ENCODE results near the gene KRTAP10-11.

The KRTAP10-11 gene

DNA sequence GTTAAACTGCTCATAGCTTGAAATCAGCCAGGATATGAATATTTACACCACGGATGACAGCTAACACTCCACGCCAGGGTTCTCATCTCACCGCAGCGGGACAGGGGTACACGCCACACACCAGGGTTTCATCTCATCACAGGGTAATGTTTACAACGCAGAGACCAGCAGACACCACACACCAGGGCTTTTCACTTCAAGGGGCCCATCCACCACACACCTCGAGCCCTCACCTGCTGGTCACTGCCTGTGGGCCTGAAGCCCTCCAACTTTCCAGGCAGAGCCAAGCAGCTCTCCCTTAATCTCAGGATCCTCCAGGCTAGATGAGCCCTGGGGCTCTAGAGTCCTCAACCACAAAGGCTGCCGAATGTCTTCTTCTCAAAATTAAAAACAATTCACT lies 49.4 kb downstream of the KRTAP10-11 start:
- FAIRE-seq (no peak), DNase-seq (ENCODE audit: insufficient read length) (no peak)
- TF ChIP-seq POLR2AphosphoS5 (IDR thresholded peaks at IDR 0.05; ENCODE audit: low read depth, low read length): no peak
- TF ChIP-seq POLR2A (IDR thresholded peaks at IDR 0.05; ENCODE audit: low read depth, low read length): no peak
- no peak for TF ChIP-seq TAF1 (IDR thresholded peaks at IDR 0.05; ENCODE audit: borderline replicate concordance, low read depth, low read length)

DNA sequence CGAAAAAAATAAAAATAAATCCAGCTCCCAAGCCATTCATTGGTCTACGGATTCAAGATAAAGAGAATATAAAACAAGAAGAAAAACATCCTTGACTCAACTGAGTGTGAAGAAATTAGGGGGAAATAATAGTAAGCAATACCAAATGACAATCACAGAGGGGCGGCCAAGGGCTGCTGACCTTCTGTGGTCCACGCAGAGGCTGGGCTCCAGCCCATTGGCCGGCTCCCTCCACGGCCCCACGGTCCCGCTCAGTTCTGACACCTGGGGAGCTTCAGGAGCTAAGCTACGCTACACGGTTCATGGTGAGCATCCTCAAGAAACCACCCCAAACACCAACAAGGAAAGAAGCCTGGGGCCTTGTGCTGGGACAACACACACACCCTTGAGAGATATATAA lies 50.4 kb downstream of the KRTAP10-11 start:
- FAIRE-seq (no peak), DNase-seq (ENCODE audit: insufficient read length) (no peak)
- TF ChIP-seq POLR2AphosphoS5 (IDR thresholded peaks at IDR 0.05; ENCODE audit: low read depth, low read length) (no peak), POLR2A (IDR thresholded peaks at IDR 0.05; ENCODE audit: low read depth, low read length) (no peak), TAF1 (IDR thresholded peaks at IDR 0.05; ENCODE audit: borderline replicate concordance, low read depth, low read length) (no peak)

Data from GM12892 (cell line).